GM23338 (cell line): ENCODE measurements around the gene EFNA4. TPM values are rescaled to one million over a fixed set of nuclear protein-coding genes. Genes with fewer than 3 reads are reported as not detected.

Experiments used
- ATAC-seq: fragments of 200-7000 bp; cut with Tn5 transposase; 3 replicates; pipeline ENCODE4 v1.9.1; 2020
- DNase-seq: peaks from one replicate; pipeline ENCODE4 v3.0.0-alpha.2; 2015; ENCODE audit warnings: low spot score
- H2AFZ ChIP-seq: fragments of 200-600 bp; sonication (generic); 2 replicates; pipeline ENCODE4 v1.8.0; 2016; ENCODE audit warnings: antibody characterized with exemption, mild to moderate bottlenecking, moderate library complexity
- H3F3A ChIP-seq: fragments of 200-600 bp; sonication (generic); replicated peaks from 2 replicates; pipeline ENCODE4 v1.8.0; 2017; ENCODE audit warnings: antibody characterized with exemption, mixed run types, low read depth
- H3K27ac ChIP-seq: fragments of 200-600 bp; sonication (generic); 2 replicates; pipeline ENCODE4 v1.6.1; 2016; ENCODE audit warnings: low read depth
- H3K27me3 ChIP-seq: fragments of 200-600 bp; sonication (generic); 2 replicates; pipeline ENCODE4 v1.8.0; 2016; ENCODE audit warnings: mild to moderate bottlenecking, mixed run types, moderate library complexity; ENCODE audit not compliant: insufficient read depth
- H3K36me3 ChIP-seq: fragments of 200-600 bp; sonication (generic); 2 replicates; pipeline ENCODE4 v1.8.0; 2016; ENCODE audit warnings: mild to moderate bottlenecking; ENCODE audit not compliant: insufficient read depth
- H3K4me1 ChIP-seq: fragments of 200-600 bp; sonication (generic); 2 replicates; pipeline ENCODE4 v1.8.0; 2016; ENCODE audit warnings: mild to moderate bottlenecking, moderate library complexity; ENCODE audit not compliant: insufficient read depth
- H3K4me2 ChIP-seq: fragments of 200-600 bp; sonication (generic); 2 replicates; pipeline ENCODE4 v1.7.1; 2017; ENCODE audit warnings: mixed run types
- H3K4me3 ChIP-seq: fragments of 200-600 bp; sonication (generic); 2 replicates; pipeline ENCODE4 v1.6.1; 2016; ENCODE audit warnings: mixed run types
- H3K79me2 ChIP-seq: fragments of 200-600 bp; sonication (generic); replicated peaks from 2 replicates; pipeline ENCODE4 v1.8.0; 2017; ENCODE audit warnings: mild to moderate bottlenecking; ENCODE audit not compliant: insufficient read depth
- H3K9me2 ChIP-seq: fragments of 200-600 bp; sonication (generic); 2 replicates; pipeline ENCODE4 v1.8.0; 2017; ENCODE audit not compliant: insufficient read depth
- H4K20me1 ChIP-seq: fragments of 200-600 bp; sonication (generic); replicated peaks from 2 replicates; pipeline ENCODE4 v1.8.0; 2017; ENCODE audit warnings: mild to moderate bottlenecking; ENCODE audit not compliant: insufficient read depth
- H3K27ac Mint-ChIP-seq: 2 replicates; pipeline ENCODE4 v1.8.0; 2020; ENCODE audit warnings: inconsistent platforms, mild to moderate bottlenecking, moderate library complexity, mixed read lengths
- H3K27me3 Mint-ChIP-seq: 3 replicates; pipeline ENCODE4 v1.8.0; 2022; ENCODE audit warnings: low read depth, mild to moderate bottlenecking, moderate library complexity, mixed read lengths, inconsistent platforms; ENCODE audit not compliant: insufficient read depth, poor library complexity
- H3K36me3 Mint-ChIP-seq: 3 replicates; pipeline ENCODE4 v1.8.0; 2021; ENCODE audit warnings: low read depth, mild to moderate bottlenecking, inconsistent platforms, moderate library complexity, mixed read lengths
- H3K4me1 Mint-ChIP-seq: 3 replicates; pipeline ENCODE4 v1.8.0; 2020; ENCODE audit warnings: mild to moderate bottlenecking, inconsistent platforms, mixed read lengths
- H3K4me3 Mint-ChIP-seq: 3 replicates; pipeline ENCODE4 v1.8.0; 2021; ENCODE audit warnings: moderate library complexity, mild to moderate bottlenecking, inconsistent platforms, mixed read lengths
- H3K9me3 Mint-ChIP-seq: 3 replicates; pipeline ENCODE4 v1.8.0; 2020; ENCODE audit warnings: moderate library complexity, mild to moderate bottlenecking, inconsistent platforms, mixed read lengths
- CREB1 ChIP-seq: fragments of 250-450 bp; sonication (Bioruptor Pico); IDR thresholded peaks from 2 replicates; pipeline ENCODE4 v1.5.0; 2020; ENCODE audit warnings: low read depth, mild to moderate bottlenecking, moderate library complexity
- CTCF ChIP-seq, 2 experiments: fragments of 200-600 bp in 1 of 2; sonication (generic) in 1 of 2; conservative IDR thresholded peaks; 2 replicates each; pipeline versions ENCODE4 v1.5.1 to v1.6.1; 2016 to 2017; ENCODE audit warnings: antibody characterized with exemption in 2 of 2, low read depth in 2 of 2, mild to moderate bottlenecking in 2 of 2, moderate library complexity in 1 of 2
- ETS1 ChIP-seq: IDR thresholded peaks from 2 replicates; pipeline ENCODE4 v1.6.1; 2016; ENCODE audit warnings: antibody characterized with exemption
- EZH2 ChIP-seq: fragments of 200-600 bp; sonication (generic); IDR thresholded peaks from one replicate; pipeline ENCODE4 v1.8.0; 2017; ENCODE audit warnings: antibody characterized with exemption, mild to moderate bottlenecking, low read depth; ENCODE audit not compliant: unreplicated experiment
- EZH2phosphoT487 ChIP-seq: fragments of 200-600 bp; sonication (generic); IDR thresholded peaks from one replicate; pipeline ENCODE4 v1.8.1; 2018; ENCODE audit warnings: antibody characterized with exemption; ENCODE audit not compliant: unreplicated experiment
- JUNB ChIP-seq: IDR thresholded peaks from one replicate; pipeline ENCODE4 v1.6.1; 2016; ENCODE audit warnings: antibody characterized with exemption; ENCODE audit not compliant: unreplicated experiment
- NANOG ChIP-seq: IDR thresholded peaks from 2 replicates; pipeline ENCODE4 v1.6.1; 2016; ENCODE audit warnings: antibody characterized with exemption, borderline replicate concordance
- POLR2AphosphoS5 ChIP-seq: IDR thresholded peaks from 2 replicates; pipeline ENCODE4 v1.6.1; 2016; ENCODE audit warnings: antibody characterized with exemption, low read depth
- REST ChIP-seq: IDR thresholded peaks from one replicate; pipeline ENCODE4 v1.6.1; 2018; ENCODE audit warnings: antibody characterized with exemption; ENCODE audit not compliant: unreplicated experiment
- STAT1 ChIP-seq: IDR thresholded peaks from one replicate; pipeline ENCODE4 v1.6.1; 2016; ENCODE audit warnings: antibody characterized with exemption; ENCODE audit not compliant: unreplicated experiment
- ZNF114 ChIP-seq: fragments of 250-450 bp; sonication (Bioruptor Pico); IDR thresholded peaks from 2 replicates; pipeline ENCODE4 v1.5.0; 2020; ENCODE audit warnings: mild to moderate bottlenecking, moderate library complexity
- ZNF331 ChIP-seq: fragments of 250-450 bp; sonication (Bioruptor Pico); IDR thresholded peaks from 2 replicates; pipeline ENCODE4 v1.5.0; 2020; ENCODE audit warnings: low read depth, mild to moderate bottlenecking, moderate library complexity
- ZNF462 ChIP-seq: fragments of 250-450 bp; sonication (Bioruptor Pico); IDR thresholded peaks from 2 replicates; pipeline ENCODE4 v1.5.0; 2020; ENCODE audit warnings: mild to moderate bottlenecking, moderate library complexity
- polyA plus RNA-seq: library from polyadenylated mRNA; unstranded; fragments of >200 nt; fragmentation: Nextera tagmentation; extraction: Ambion mirVana; gene quantifications from 2 replicates; pipeline ENCODE4 v1.2.1, GENCODE V29; 2016
- total RNA-seq: library from RNA; depleted of rRNA; stranded (reverse); fragments of >200 nt; shearing (Covaris generic); gene quantifications from 2 replicates; pipeline ENCODE4 v1.2.3, GENCODE V29; 2014

Gene EFNA4
- total and polyA plus RNA-seq, 2 experiments from 2014 or later, result 11.1 to 22.9 TPM

GRCh38 chr1:155099331-155099730 lies 35.8 kb downstream of the EFNA4 start:
- TF ChIP-seq NANOG (no peak), EZH2phosphoT487 (no peak), ETS1 (no peak), ZNF331 (no peak), CTCF (conservative IDR thresholded peaks at IDR 0.05; ENCODE audit: low read depth in 2 of 2) (no peak), CREB1 (CRISPR knock-in tag) (no peak), EZH2 (no peak), JUNB (no peak), ZNF462 (CRISPR knock-in tag) (no peak), POLR2AphosphoS5 (no peak), STAT1 (no peak), REST (no peak), ZNF114 (CRISPR knock-in tag) (no peak)
- ATAC-seq (no peak), DNase-seq (no peak)
- no peak overlapping the region for H3K27ac ChIP-seq
- H3K36me3 ChIP-seq, result no peaks in the 10 kb centered on the region
- 0 out of 2 replicates have a peak, but pooled peaks cover 2% of the 10 kb centered on the region for H3F3A ChIP-seq
- no peaks in the 10 kb centered on the region for H3K4me1 ChIP-seq
- H3K79me2 ChIP-seq, result no peaks in the 10 kb centered on the region
- Mint-ChIP-seq H3K27ac (no peak overlapping the region), H3K4me3 (no peak overlapping the region), H3K4me1 (peaks cover 6% of the 10 kb centered on the region), H3K9me3 (no peaks in the 10 kb centered on the region; the same call in 2 of the 3 replicates), H3K27me3 (peaks cover 3% of the 10 kb centered on the region), H3K36me3 (no peaks in the 10 kb centered on the region)
- no peak overlapping the region for H2AFZ ChIP-seq
- no peaks in the 10 kb centered on the region for H3K9me2 ChIP-seq
- H3K4me3 ChIP-seq, result no peak overlapping the region
- H4K20me1 ChIP-seq, result no peaks in the 10 kb centered on the region
- no peak overlapping the region for H3K4me2 ChIP-seq
- no peaks in the 10 kb centered on the region for H3K27me3 ChIP-seq
